Measurements from ENCODE around the gene ALDH16A1. TPM values are rescaled to one million over a fixed set of nuclear protein-coding genes. Genes with fewer than 3 reads are reported as not detected.

ALDH16A1 gene
- total and polyA plus RNA-seq, 10 of the 15 experiments (the other 5 are each of a cell fraction or from before 2014, with no cell fraction given) = 1.7 to 49.3 (median 18.1) TPM

- TF ChIP-seq MYB (IDR thresholded peaks at IDR 0.05; ENCODE audit: borderline replicate concordance, low read depth, low read length) (no peak), MLLT1 (IDR thresholded peaks at IDR 0.05) (no peak), SIX5 (IDR thresholded peaks at IDR 0.05; ENCODE audit: low read depth, low read length, severe bottlenecking) (no peak)
- TF ChIP-seq, protein P1, sequence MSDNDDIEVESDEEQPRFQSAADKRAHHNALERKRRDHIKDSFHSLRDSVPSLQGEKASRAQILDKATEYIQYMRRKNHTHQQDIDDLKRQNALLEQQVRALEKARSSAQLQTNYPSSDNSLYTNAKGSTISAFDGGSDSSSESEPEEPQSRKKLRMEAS (IDR thresholded peaks at IDR 0.05; ENCODE audit: low read depth, low read length) = no peak
These were observed 4.6 kb upstream of the ALDH16A1 start (continued) for GRCh38 chr19:49448432-49448786.

DNA sequence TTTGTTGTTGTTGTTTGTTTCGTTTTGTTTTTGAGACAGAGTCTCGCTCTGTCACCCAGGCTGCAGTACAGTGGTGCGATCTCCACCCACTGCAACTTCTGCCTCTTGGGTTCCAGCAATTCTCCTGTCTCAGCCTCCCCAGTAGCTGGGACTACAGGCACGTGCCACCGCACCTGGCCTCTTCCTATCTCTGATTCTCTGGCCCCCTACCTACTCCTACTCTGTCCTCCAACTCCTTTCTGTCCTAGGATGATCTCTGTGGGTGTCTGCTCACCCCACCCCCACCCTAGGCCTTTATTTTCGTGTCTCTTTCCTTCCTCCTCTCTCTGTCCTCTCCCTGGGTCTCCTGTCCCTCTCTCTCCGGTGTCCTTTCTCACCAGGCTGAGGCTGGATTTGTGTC is 2.6 kb upstream of the ALDH16A1 start:
- no TSS peak for BruUV-seq (replicated peaks)
- SMC1A ChIA-PET (ENCODE audit: uncharacterized antibody, unreplicated experiment) = interaction anchor here (0.7 to 9.0 kb wide), 4 partner anchors 19 to 97 kb away, joined by 4 to 53 read pairs (median 10); partner anchors contain the start of gene FLT3LG
- Histone ChIP-seq H3K9ac (ENCODE audit: control insufficient read depth, insufficient read depth, low read length) (peak overlapping the region; percentile 99), H3K4me3 (peak overlapping the region; percentile 85), H3K27ac (ENCODE audit: control insufficient read depth, insufficient read depth) (peak overlapping the region; percentile 48), H3K4me2 (ENCODE audit: control insufficient read depth, insufficient read depth) (peak overlapping the region; percentile 98), H3K79me2 (ENCODE audit: control insufficient read depth, insufficient read depth, low read length) (peaks cover 32% of the 10 kb centered on the region), H3K36me3 (ENCODE audit: control insufficient read depth in 2 of 2, insufficient read depth in 2 of 2, low read length in 1 of 2) (peaks cover 2 to 6% of the 10 kb centered on the region in 2 experiments; a peak in 3 of 4 replicates), H3K9me3 (replicated peaks; ENCODE audit: control insufficient read depth, insufficient read depth, low read length) (no peaks in the 10 kb centered on the region), H3K27me3 (replicated peaks in 1 of 2; ENCODE audit: control insufficient read depth in 2 of 2, insufficient read depth in 2 of 2, low read length in 1 of 2) (no peaks in the 10 kb centered on the region), H4K20me1 (ENCODE audit: control insufficient read depth, insufficient read depth) (no peaks in the 10 kb centered on the region; the same call in 1 of the 2 replicates), H3K4me1 (ENCODE audit: control insufficient read depth, insufficient read depth, low read length) (peaks cover 12% of the 10 kb centered on the region), H2AFZ (ENCODE audit: control insufficient read depth, low read depth, low read length) (no peak overlapping the region)
- RAD21 ChIA-PET (ENCODE audit: unreplicated experiment) = interaction anchor here (0.7 to 9.0 kb wide), 2 partner anchors 21 to 239 kb away, joined by 3 to 90 read pairs; no protein-coding TSS in a partner anchor
- in situ Hi-C loops (cut with MboI) = no loop called here
- no peak for TF ChIP-seq KLF5 (IDR thresholded peaks at IDR 0.05; ENCODE audit: partially characterized antibody)
- TF ChIP-seq SIX5 (IDR thresholded peaks at IDR 0.05; ENCODE audit: low read depth, low read length, severe bottlenecking) = no peak
- TF ChIP-seq SMAD1 (IDR thresholded peaks at IDR 0.05; ENCODE audit: low read depth, partially characterized antibody) = no peak
- no peak for TF ChIP-seq MYC (IDR thresholded peaks at IDR 0.05; ENCODE audit: insufficient read depth, insufficient read length, insufficient replicate concordance, low read length, severe bottlenecking)
- TF ChIP-seq IKZF2 (IDR thresholded peaks at IDR 0.05) = no peak
- TF ChIP-seq GABPA (IDR thresholded peaks at IDR 0.05; ENCODE audit: low read depth) = no peak
- TF ChIP-seq SPI1 (IDR thresholded peaks at IDR 0.05; ENCODE audit: borderline replicate concordance, insufficient read depth, low read depth, low read length) = no peak
- TF ChIP-seq STAT3 (IDR thresholded peaks at IDR 0.05; ENCODE audit: low read depth, low read length) = no peak
- no peak for TF ChIP-seq ZBTB40 (IDR thresholded peaks at IDR 0.05; ENCODE audit: borderline replicate concordance)
- no peak for TF ChIP-seq MTA2 (IDR thresholded peaks at IDR 0.05; ENCODE audit: low read depth)
- POLR2A ChIA-PET = interaction anchor here (0.5 to 6.1 kb wide), 8 partner anchors 21 to 457 kb away, joined by 3 to 81 read pairs (median 6); partner anchors contain the start of genes FLT3LG, GYS1, RPS11 and RUVBL2
- FAIRE-seq (no peak), ATAC-seq (no peak), DNase-seq (ENCODE audit: low read depth, low spot score) (no peak)
- 86% methylated on average over 7 of the region's 7 CpGs for WGBS (ENCODE audit: insufficient coverage, insufficient replicate concordance, low lambda C conversion rate, missing lambda C conversion rate)
- intact Hi-C loops (cut with micrococcal nuclease; ENCODE audit: unreplicated experiment) = loop anchor here (5.0 kb wide), 1 partner anchor 118 kb away; no protein-coding TSS in a partner anchor
- CTCF ChIA-PET = interaction anchor here (1.7 to 5.1 kb wide), 2 partner anchors 11 to 20 kb away, joined by 4 to 46 read pairs; no protein-coding TSS in a partner anchor

All from GM12878 (cell line).